Loucy (cell line): ENCODE data around the gene BIN1.

Experiments
- EZH2phosphoT487 ChIP-seq: fragments of 200-600 bp; IDR thresholded peaks from 2 replicates; pipeline ENCODE4 v1.6.1; 2018; ENCODE audit warnings: antibody characterized with exemption, mild to moderate bottlenecking, moderate library complexity, borderline replicate concordance
- TF ChIP-seq, protein P1 (sequence below): fragments of 200-600 bp; sonication (generic); conservative IDR thresholded peaks from 2 replicates; pipeline ENCODE4 v1.5.1; 2014; ENCODE audit warnings: mild to moderate bottlenecking, antibody characterized with exemption, low read length

DNA sequence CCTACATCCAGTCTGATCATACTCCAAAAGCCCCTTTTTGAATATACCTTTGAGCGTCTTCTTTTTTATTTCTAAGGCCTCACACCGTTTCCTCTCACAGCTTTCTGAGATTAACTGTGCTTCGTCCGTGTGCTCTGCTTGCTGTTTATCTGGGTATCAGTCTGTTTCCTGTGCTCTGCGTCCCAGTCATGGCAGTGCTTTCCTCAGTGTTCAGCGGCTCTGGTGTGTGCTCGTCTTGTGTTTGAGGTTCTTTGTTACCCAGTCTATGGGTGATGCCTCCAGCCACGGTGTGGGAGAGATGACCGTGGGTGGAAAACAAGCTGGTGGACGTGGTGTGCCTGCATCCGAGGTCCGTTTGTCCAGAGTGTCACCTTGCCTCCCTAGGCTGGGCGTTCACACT is 33.6 kb upstream of the BIN1 start:
- TF ChIP-seq, protein P1, sequence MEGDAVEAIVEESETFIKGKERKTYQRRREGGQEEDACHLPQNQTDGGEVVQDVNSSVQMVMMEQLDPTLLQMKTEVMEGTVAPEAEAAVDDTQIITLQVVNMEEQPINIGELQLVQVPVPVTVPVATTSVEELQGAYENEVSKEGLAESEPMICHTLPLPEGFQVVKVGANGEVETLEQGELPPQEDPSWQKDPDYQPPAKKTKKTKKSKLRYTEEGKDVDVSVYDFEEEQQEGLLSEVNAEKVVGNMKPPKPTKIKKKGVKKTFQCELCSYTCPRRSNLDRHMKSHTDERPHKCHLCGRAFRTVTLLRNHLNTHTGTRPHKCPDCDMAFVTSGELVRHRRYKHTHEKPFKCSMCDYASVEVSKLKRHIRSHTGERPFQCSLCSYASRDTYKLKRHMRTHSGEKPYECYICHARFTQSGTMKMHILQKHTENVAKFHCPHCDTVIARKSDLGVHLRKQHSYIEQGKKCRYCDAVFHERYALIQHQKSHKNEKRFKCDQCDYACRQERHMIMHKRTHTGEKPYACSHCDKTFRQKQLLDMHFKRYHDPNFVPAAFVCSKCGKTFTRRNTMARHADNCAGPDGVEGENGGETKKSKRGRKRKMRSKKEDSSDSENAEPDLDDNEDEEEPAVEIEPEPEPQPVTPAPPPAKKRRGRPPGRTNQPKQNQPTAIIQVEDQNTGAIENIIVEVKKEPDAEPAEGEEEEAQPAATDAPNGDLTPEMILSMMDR = no peak
- no peak for TF ChIP-seq EZH2phosphoT487
